ENCODE results near the gene B3GALT2. TPM values are rescaled to one million over a fixed set of nuclear protein-coding genes. Genes with fewer than 3 reads are reported as not detected.

B3GALT2 gene
- total and polyA plus RNA-seq, 2 of the 4 experiments (the other 2 are of a cell fraction) = 1.8 to 4.5 TPM

DNA sequence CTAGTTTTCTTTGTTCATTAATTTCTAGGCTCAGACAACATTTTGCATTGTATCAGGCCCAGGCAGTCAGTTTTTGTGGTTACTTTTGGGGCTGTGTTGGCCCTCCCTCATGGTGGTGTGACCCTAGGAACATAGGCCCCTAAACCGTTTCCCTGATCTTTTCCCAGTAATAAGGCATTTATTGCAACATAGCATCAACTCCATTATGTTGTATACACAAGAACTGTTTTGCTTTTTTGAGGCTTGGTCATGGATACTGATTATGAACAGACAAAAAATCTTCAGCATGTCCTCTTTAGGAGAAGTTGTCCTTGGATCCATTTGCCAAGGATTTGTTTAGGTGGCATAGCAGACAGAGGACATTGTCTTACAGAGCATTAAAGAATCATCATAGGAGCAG, 10.3 kb downstream of the B3GALT2 start:
- Histone ChIP-seq H3K23ac (ENCODE audit: low read depth, low read length) (no peak overlapping the region), H3K9me3 (ENCODE audit: control insufficient read depth, insufficient read depth, low read length) (no peaks in the 10 kb centered on the region), H3K14ac (replicated peaks; ENCODE audit: low read depth, low read length) (0 out of 2 replicates have a peak overlapping the region, but pooled peaks have one; percentile 37), H4K91ac (ENCODE audit: insufficient read depth, low read depth, low read length) (no peak overlapping the region), H2BK20ac (ENCODE audit: low read depth, low read length) (no peak overlapping the region), H3K36me3 (ENCODE audit: control insufficient read depth, insufficient read depth, low read length) (0 out of 2 replicates have a peak, but pooled peaks cover 2% of the 10 kb centered on the region), H2BK120ac (ENCODE audit: low read depth, low read length) (no peak overlapping the region), H3K27ac (ENCODE audit: insufficient read depth, low read length) (peak overlapping the region; percentile 8; the same call in 1 of the 2 replicates), H3K18ac (ENCODE audit: low read depth, low read length) (no peak overlapping the region), H4K20me1 (ENCODE audit: insufficient read depth, low read length) (peaks cover 13% of the 10 kb centered on the region; the same call in 1 of the 2 replicates), H3K79me1 (ENCODE audit: low read depth in 1 of 2, low read length in 2 of 2) (peaks cover 32 to 54% of the 10 kb centered on the region in 2 experiments), H3K4me3 (ENCODE audit: insufficient read depth, low read depth, low read length) (no peak overlapping the region), H2BK5ac (ENCODE audit: low read depth, low read length, poor library complexity, severe bottlenecking) (peak overlapping the region; percentile 43), H3K4me1 (ENCODE audit: control insufficient read depth, insufficient read depth, low read length) (peaks cover 3% of the 10 kb centered on the region; the same call in 1 of the 2 replicates), H2BK15ac (ENCODE audit: low read depth, low read length) (no peak overlapping the region), H3K9me1 (ENCODE audit: insufficient read depth, low read length) (no peaks in the 10 kb centered on the region), H3K9ac (ENCODE audit: low read depth, low read length) (no peak overlapping the region), H2AK9ac (replicated peaks; ENCODE audit: low read depth, low read length, poor library complexity) (no peak overlapping the region), H4K5ac (ENCODE audit: low read depth, low read length) (no peak overlapping the region), H2AK5ac (ENCODE audit: low read depth, low read length) (no peak overlapping the region), H3K27me3 (ENCODE audit: control insufficient read depth, insufficient read depth, low read length) (no peaks in the 10 kb centered on the region), H3K4me2 (ENCODE audit: low read depth, low read length) (no peak overlapping the region), H4K8ac (ENCODE audit: low read depth in 2 of 2, low read length in 2 of 2) (no peak overlapping the region), H3K4ac (ENCODE audit: low read depth, low read length) (no peak overlapping the region), H3K56ac (ENCODE audit: extremely low read depth, insufficient read depth, low read length) (no peak overlapping the region), H2AFZ (replicated peaks; ENCODE audit: low read length, poor library complexity) (no peak overlapping the region)
- in situ Hi-C loops (cut with MboI; ENCODE audit: low sequenced_read_pairs) (loop anchor here (25.0 kb wide), 2 partner anchors 386 to 1111 kb away; no protein-coding TSS in a partner anchor), intact Hi-C loops (cut with micrococcal nuclease) (no loop called here), dilution Hi-C loops (cut with HindIII; ENCODE audit: low sequenced_read_pairs, unreplicated experiment) (no loop called here)
- no CpG with 5 or more reads among the region's 1 CpG for WGBS, 2 experiments (ENCODE audit: extremely low coverage in 2 of 2, insufficient read length in 1 of 2)
- peak; percentile 23 for DNase-seq
- ChIA-PET CTCF (no interaction called here), POLR2A (ENCODE audit: unreplicated experiment) (no interaction called here)
- TF ChIP-seq CEBPB (IDR thresholded peaks at IDR 0.05; ENCODE audit: low read depth, low read length) (peak; percentile 84), RFX5 (IDR thresholded peaks at IDR 0.05; ENCODE audit: low read depth, low read length) (no peak)
- BruUV-seq (replicated peaks) = no TSS peak
- peak; percentile 81 for ATAC-seq (ENCODE audit: low read depth)
